Mesenteric fat pad (tissue), 1 donor: Measurements from ENCODE around the gene PHETA1. TPM values are rescaled to one million over a fixed set of nuclear protein-coding genes. Genes with fewer than 3 reads are reported as not detected.
A peak's percentile ranks its signal among the peaks of the same experiment; 100 is the strongest.
"Not testable (repeated sequence)": the region's sequence is repeated elsewhere in the genome, so short reads cannot be mapped to it uniquely, and the experiment has no call there.

Experiments
- DNase-seq: peaks from one replicate; pipeline ENCODE4 v3.0.0-alpha.2; 2020; ENCODE audit warnings: low spot score
- total RNA-seq: library from RNA; stranded (reverse); fragmentation: NEBNext Ultra II Directional; extraction: Animal tissue kit (Norgen Biotek cat#: 25700); gene quantifications from one replicate; pipeline ENCODE4 v1.2.1, GENCODE V29; 2021
- donor health status: DM: yes; HTN: yes; CAD: no.

PHETA1 gene
- total RNA-seq, 1 donor from 2014 or later, result 19.5 TPM

- no peak for DNase-seq
Measured at GRCh38 chr12:111405859-111406473, 37.1 kb upstream of the PHETA1 start, which contains the start of gene SH2B3. Gene SH2B3, plus strand, starts transcription at chr12:111405923. Its CDS starts 12,223 bp downstream, at chr12:111418146.

GRCh38 chr12:111405149-111405858 is 36.4 kb upstream of the PHETA1 start:
- peak; percentile 98 for DNase-seq

- no peak for DNase-seq
Measured at GRCh38 chr12:111404362-111405148, 35.7 kb upstream of the PHETA1 start.

- DNase-seq, result not testable (repeated sequence)
Measured at GRCh38 chr12:111402490-111402824, 33.6 kb upstream of the PHETA1 start.

- no peak for DNase-seq
Measured at GRCh38 chr12:111401167-111401605, 32.3 kb upstream of the PHETA1 start.

- not testable (repeated sequence) for DNase-seq
Measured at GRCh38 chr12:111399741-111400404, 31.0 kb upstream of the PHETA1 start.

GRCh38 chr12:111398530-111398929 is 29.6 kb upstream of the PHETA1 start:
- DNase-seq, result no peak

GRCh38 chr12:111396726-111397445 is 28.0 kb upstream of the PHETA1 start:
- peak; percentile 97 for DNase-seq

- DNase-seq, result not testable (repeated sequence)
Measured at GRCh38 chr12:111396271-111396670, 27.4 kb upstream of the PHETA1 start.

GRCh38 chr12:111395336-111396187 is 26.7 kb upstream of the PHETA1 start:
- DNase-seq, result no peak

- DNase-seq, result no peak
Measured at GRCh38 chr12:111394480-111394879, 25.6 kb upstream of the PHETA1 start.

- no peak for DNase-seq
Measured at GRCh38 chr12:111393700-111394300, 24.9 kb upstream of the PHETA1 start.

- no peak for DNase-seq
Measured at GRCh38 chr12:111390910-111391309, 22.0 kb upstream of the PHETA1 start.

- no peak for DNase-seq
Measured at GRCh38 chr12:111389635-111390034, 20.7 kb upstream of the PHETA1 start.

- DNase-seq, result no peak
Measured at GRCh38 chr12:111387747-111388323, 18.9 kb upstream of the PHETA1 start.

GRCh38 chr12:111386885-111387284 is 18.0 kb upstream of the PHETA1 start:
- DNase-seq, result no peak

- DNase-seq, result no peak
Measured at GRCh38 chr12:111384596-111384995, 15.7 kb upstream of the PHETA1 start.

- no peak for DNase-seq
Measured at GRCh38 chr12:111379942-111380554, 11.2 kb upstream of the PHETA1 start.

GRCh38 chr12:111377440-111377839 is 8.5 kb upstream of the PHETA1 start:
- no peak for DNase-seq
